ENCODE measurements around the gene UFD1. TPM values are rescaled to one million over a fixed set of nuclear protein-coding genes. Genes with fewer than 3 reads are reported as not detected.

UFD1 gene
- total RNA-seq, 1 donor from 2014 or later: 88.2 TPM

- peaks cover 58% of the 10 kb centered on the region for H3K36me3 Mint-ChIP-seq (ENCODE audit: low read depth)
- H3K27ac Mint-ChIP-seq: no peak overlapping the region
- intact Hi-C loops (cut with micrococcal nuclease): no loop called here
- H3K27me3 Mint-ChIP-seq (ENCODE audit: insufficient read depth): no peaks in the 10 kb centered on the region
- DNase-seq (ENCODE audit: low spot score): no peak
- H3K9me3 Mint-ChIP-seq: no peaks in the 10 kb centered on the region
- peaks cover 22% of the 10 kb centered on the region for H3K4me1 Mint-ChIP-seq (ENCODE audit: low read depth)
- no peak overlapping the region for H3K4me3 Mint-ChIP-seq
Observed at GRCh38 chr22:19467912-19468311, 11.1 kb downstream of the UFD1 start.

GRCh38 chr22:19466848-19467752 is 11.9 kb downstream of the UFD1 start:
- H3K27ac Mint-ChIP-seq: no peak overlapping the region
- H3K4me1 Mint-ChIP-seq (ENCODE audit: low read depth): peaks cover 22% of the 10 kb centered on the region
- no peak overlapping the region for H3K4me3 Mint-ChIP-seq
- intact Hi-C loops (cut with micrococcal nuclease): no loop called here
- no peaks in the 10 kb centered on the region for H3K9me3 Mint-ChIP-seq
- peaks cover 62% of the 10 kb centered on the region for H3K36me3 Mint-ChIP-seq (ENCODE audit: low read depth)
- H3K27me3 Mint-ChIP-seq (ENCODE audit: insufficient read depth): no peaks in the 10 kb centered on the region
- no peak for DNase-seq (ENCODE audit: low spot score)

- Mint-ChIP-seq H3K9me3 (no peaks in the 10 kb centered on the region), H3K4me1 (ENCODE audit: low read depth) (peaks cover 22% of the 10 kb centered on the region), H3K36me3 (ENCODE audit: low read depth) (peaks cover 55% of the 10 kb centered on the region), H3K27me3 (ENCODE audit: insufficient read depth) (no peaks in the 10 kb centered on the region), H3K4me3 (no peak overlapping the region), H3K27ac (no peak overlapping the region)
- no peak for DNase-seq (ENCODE audit: low spot score)
- intact Hi-C loops (cut with micrococcal nuclease): no loop called here
Observed at GRCh38 chr22:19466126-19466716, 12.8 kb downstream of the UFD1 start.

GRCh38 chr22:19464975-19465374 is 14.0 kb downstream of the UFD1 start:
- Mint-ChIP-seq H3K4me1 (ENCODE audit: low read depth) (peaks cover 22% of the 10 kb centered on the region), H3K36me3 (ENCODE audit: low read depth) (peaks cover 52% of the 10 kb centered on the region), H3K27ac (no peak overlapping the region), H3K9me3 (no peaks in the 10 kb centered on the region), H3K27me3 (ENCODE audit: insufficient read depth) (no peaks in the 10 kb centered on the region), H3K4me3 (no peak overlapping the region)
- intact Hi-C loops (cut with micrococcal nuclease): no loop called here
- no peak for DNase-seq (ENCODE audit: low spot score)

DNA sequence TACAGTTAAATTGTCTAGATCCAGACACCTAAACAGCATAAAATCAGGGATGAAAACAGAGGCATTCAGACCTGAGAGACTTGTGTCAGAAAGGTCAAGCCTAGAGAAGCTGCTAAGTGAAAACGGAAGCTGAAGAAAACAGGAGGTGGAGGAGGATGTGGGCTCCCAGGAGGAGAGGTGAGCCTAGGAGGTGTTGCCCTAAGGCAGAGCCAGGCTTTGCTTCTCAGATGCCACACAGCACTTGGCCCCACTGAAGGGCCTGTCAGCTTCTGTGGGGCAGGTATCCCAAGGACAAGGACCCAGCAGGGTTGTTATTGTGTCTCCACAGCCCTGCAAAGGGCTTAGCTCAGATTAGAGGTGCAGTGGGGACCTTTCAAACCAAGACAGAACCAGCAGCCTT is 14.4 kb downstream of the UFD1 start:
- no peak for DNase-seq (ENCODE audit: low spot score)
- no peaks in the 10 kb centered on the region for H3K9me3 Mint-ChIP-seq
- peaks cover 49% of the 10 kb centered on the region for H3K36me3 Mint-ChIP-seq (ENCODE audit: low read depth)
- H3K4me3 Mint-ChIP-seq: no peak overlapping the region
- intact Hi-C loops (cut with micrococcal nuclease): no loop called here
- no peaks in the 10 kb centered on the region for H3K27me3 Mint-ChIP-seq (ENCODE audit: insufficient read depth)
- no peak overlapping the region for H3K27ac Mint-ChIP-seq
- peaks cover 22% of the 10 kb centered on the region for H3K4me1 Mint-ChIP-seq (ENCODE audit: low read depth)

GRCh38 chr22:19463491-19464469 is 15.2 kb downstream of the UFD1 start:
- Mint-ChIP-seq H3K4me1 (ENCODE audit: low read depth) (peaks cover 22% of the 10 kb centered on the region), H3K27me3 (ENCODE audit: insufficient read depth) (no peaks in the 10 kb centered on the region), H3K4me3 (no peak overlapping the region), H3K27ac (no peak overlapping the region), H3K36me3 (ENCODE audit: low read depth) (peaks cover 43% of the 10 kb centered on the region), H3K9me3 (no peaks in the 10 kb centered on the region)
- intact Hi-C loops (cut with micrococcal nuclease): no loop called here
- no peak for DNase-seq (ENCODE audit: low spot score)

DNA sequence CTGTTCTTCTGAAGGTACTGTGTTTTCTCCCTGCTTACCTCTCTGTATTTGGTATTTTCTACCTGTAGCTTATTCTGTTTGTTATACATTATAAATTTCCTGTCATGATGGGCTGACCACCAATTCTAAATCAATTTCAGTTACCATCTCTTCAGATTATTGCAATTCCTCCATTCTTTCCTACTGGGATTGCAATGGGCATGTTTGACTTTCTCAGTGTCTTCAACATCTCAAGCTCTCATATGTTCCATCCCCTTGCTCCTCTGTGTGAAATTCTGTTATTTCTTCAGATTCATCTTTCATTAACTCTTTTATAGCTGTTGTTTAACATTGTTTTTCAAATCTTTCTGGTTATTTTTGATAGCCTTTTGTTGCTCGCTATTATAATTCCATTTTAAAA is 16.0 kb downstream of the UFD1 start:
- Mint-ChIP-seq H3K27me3 (ENCODE audit: insufficient read depth) (no peaks in the 10 kb centered on the region), H3K9me3 (no peaks in the 10 kb centered on the region), H3K4me3 (no peak overlapping the region), H3K36me3 (ENCODE audit: low read depth) (peaks cover 35% of the 10 kb centered on the region), H3K4me1 (ENCODE audit: low read depth) (peaks cover 22% of the 10 kb centered on the region), H3K27ac (no peak overlapping the region)
- intact Hi-C loops (cut with micrococcal nuclease): no loop called here
- DNase-seq (ENCODE audit: low spot score): no peak

DNA sequence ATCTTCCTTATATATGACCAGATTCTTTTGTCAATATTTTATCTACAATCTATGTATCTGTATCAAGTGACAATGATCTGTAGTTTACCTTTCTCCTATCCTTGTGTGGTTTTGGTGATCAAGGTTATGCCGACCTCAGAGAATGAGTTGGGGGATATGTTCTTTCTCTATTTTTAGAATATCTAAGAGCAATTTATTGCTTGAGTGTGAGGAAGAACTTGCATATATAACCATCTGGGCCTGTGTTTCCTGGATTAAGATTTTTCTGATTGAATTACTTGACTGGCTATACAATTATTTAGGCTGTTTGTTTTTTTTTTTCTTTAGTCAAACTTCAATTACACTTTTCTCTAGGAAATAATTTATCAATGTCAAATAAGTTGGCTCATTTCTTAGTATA is 17.5 kb downstream of the UFD1 start:
- DNase-seq (ENCODE audit: low spot score): no peak
- H3K9me3 Mint-ChIP-seq: no peaks in the 10 kb centered on the region
- peaks cover 36% of the 10 kb centered on the region for H3K36me3 Mint-ChIP-seq (ENCODE audit: low read depth)
- no peaks in the 10 kb centered on the region for H3K27me3 Mint-ChIP-seq (ENCODE audit: insufficient read depth)
- no peak overlapping the region for H3K27ac Mint-ChIP-seq
- intact Hi-C loops (cut with micrococcal nuclease): no loop called here
- H3K4me3 Mint-ChIP-seq: no peak overlapping the region
- H3K4me1 Mint-ChIP-seq (ENCODE audit: low read depth): peaks cover 22% of the 10 kb centered on the region

- no peaks in the 10 kb centered on the region for H3K27me3 Mint-ChIP-seq (ENCODE audit: insufficient read depth)
- H3K27ac Mint-ChIP-seq: no peak overlapping the region
- peaks cover 43% of the 10 kb centered on the region for H3K36me3 Mint-ChIP-seq (ENCODE audit: low read depth)
- no peak overlapping the region for H3K4me3 Mint-ChIP-seq
- H3K4me1 Mint-ChIP-seq (ENCODE audit: low read depth): peaks cover 17% of the 10 kb centered on the region
- intact Hi-C loops (cut with micrococcal nuclease): no loop called here
- DNase-seq (ENCODE audit: low spot score): no peak
- no peaks in the 10 kb centered on the region for H3K9me3 Mint-ChIP-seq
Observed at GRCh38 chr22:19460036-19460435, 19.0 kb downstream of the UFD1 start.

DNA sequence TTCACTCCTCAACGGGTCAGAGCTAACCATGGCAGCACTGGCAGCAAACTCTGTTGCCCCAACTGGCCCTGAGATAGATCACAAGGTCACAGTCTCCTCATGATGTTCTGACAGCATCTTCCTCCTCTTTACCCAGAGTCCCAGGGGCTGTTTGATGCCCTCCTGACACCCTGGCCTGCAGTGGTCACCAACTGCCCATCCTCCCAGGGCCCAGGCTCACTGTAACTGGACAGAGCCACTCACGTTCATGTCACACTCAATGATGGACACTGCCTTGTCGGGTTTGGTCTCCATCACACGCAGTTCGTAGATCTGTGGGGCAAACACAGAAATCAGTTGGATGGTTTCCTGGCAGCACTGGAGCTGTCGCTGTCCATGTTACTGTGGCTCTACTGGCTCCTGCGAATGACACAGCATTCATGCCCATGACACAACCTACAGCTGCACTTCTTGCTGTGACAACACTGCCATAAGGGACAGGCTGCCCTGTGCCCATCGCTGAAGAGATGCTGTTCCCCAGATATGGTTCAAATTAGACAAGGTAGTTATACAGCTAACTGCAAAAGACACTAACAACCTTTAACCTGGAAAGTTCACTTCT is 21.1 kb downstream of the UFD1 start:
- intact Hi-C loops (cut with micrococcal nuclease): no loop called here
- DNase-seq (ENCODE audit: low spot score): no peak
- no peaks in the 10 kb centered on the region for H3K9me3 Mint-ChIP-seq
- H3K4me3 Mint-ChIP-seq: no peak overlapping the region
- H3K36me3 Mint-ChIP-seq (ENCODE audit: low read depth): peaks cover 39% of the 10 kb centered on the region
- H3K27ac Mint-ChIP-seq: no peak overlapping the region
- peaks cover 10% of the 10 kb centered on the region for H3K4me1 Mint-ChIP-seq (ENCODE audit: low read depth)
- no peaks in the 10 kb centered on the region for H3K27me3 Mint-ChIP-seq (ENCODE audit: insufficient read depth)

DNA sequence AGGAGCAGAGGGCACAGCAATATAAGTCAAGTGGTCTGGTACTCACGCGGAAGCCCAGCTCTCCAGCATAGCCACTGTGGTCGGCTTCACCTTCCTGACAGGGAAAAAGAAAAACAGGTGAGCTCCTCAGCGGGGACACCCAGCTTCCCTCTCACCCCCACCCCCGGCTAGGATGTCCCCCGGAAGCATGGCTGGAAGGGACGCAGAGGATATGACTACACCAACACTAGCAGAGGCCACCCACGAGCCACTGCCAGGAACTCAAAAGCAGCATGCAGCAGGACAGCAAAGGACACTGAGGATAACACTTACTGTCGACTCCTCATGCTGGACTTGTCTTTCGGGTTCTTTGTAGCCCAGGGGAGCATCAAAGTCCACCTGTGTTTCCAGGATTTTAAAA is 22.5 kb downstream of the UFD1 start:
- H3K27ac Mint-ChIP-seq: no peak overlapping the region
- DNase-seq (ENCODE audit: low spot score): no peak
- no peaks in the 10 kb centered on the region for H3K9me3 Mint-ChIP-seq
- H3K27me3 Mint-ChIP-seq (ENCODE audit: insufficient read depth): no peaks in the 10 kb centered on the region
- no peak overlapping the region for H3K4me3 Mint-ChIP-seq
- H3K36me3 Mint-ChIP-seq (ENCODE audit: low read depth): peaks cover 46% of the 10 kb centered on the region
- intact Hi-C loops (cut with micrococcal nuclease): no loop called here
- peaks cover 10% of the 10 kb centered on the region for H3K4me1 Mint-ChIP-seq (ENCODE audit: low read depth)

- intact Hi-C loops (cut with micrococcal nuclease): no loop called here
- Mint-ChIP-seq H3K4me3 (no peak overlapping the region), H3K27ac (no peak overlapping the region), H3K36me3 (ENCODE audit: low read depth) (peaks cover 46% of the 10 kb centered on the region), H3K27me3 (ENCODE audit: insufficient read depth) (no peaks in the 10 kb centered on the region), H3K9me3 (no peaks in the 10 kb centered on the region), H3K4me1 (ENCODE audit: low read depth) (peaks cover 10% of the 10 kb centered on the region)
- no peak for DNase-seq (ENCODE audit: low spot score)
Observed at GRCh38 chr22:19455585-19456370, 23.2 kb downstream of the UFD1 start.
